Body of pancreas (tissue), 4 donors: ENCODE measurements around the gene PKP1.

Source experiments
- CTCF ChIP-seq, 7 experiments: fragments of 450-650 bp in 4 of 7; fragments of 200-600 bp in 3 of 7; sonication (generic) in 3 of 7; IDR thresholded peaks; one replicate each; pipeline ENCODE4 v1.5.1; 2016 to 2019; ENCODE audit warnings: antibody characterized with exemption in 7 of 7
- POLR2A ChIP-seq, 3 donors: fragments of 450-650 bp; IDR thresholded peaks; one replicate each; pipeline ENCODE4 v1.6.1; 2016; ENCODE audit warnings: antibody characterized with exemption in 3 of 3, mild to moderate bottlenecking in 2 of 3

GRCh38 chr1:201335174-201335870 is 52.0 kb downstream of the PKP1 start:
- TF ChIP-seq CTCF (IDR thresholded peaks at IDR 0.05), result no peak
- TF ChIP-seq POLR2A (IDR thresholded peaks at IDR 0.05), result no peak
